Endothelial cell (in vitro differentiated cells): ENCODE results near the gene RAPGEF3. TPM values are rescaled to one million over a fixed set of nuclear protein-coding genes. Genes with fewer than 3 reads are reported as not detected.

ENCODE experiments used
- DNase-seq: peaks from one replicate; pipeline ENCODE4 v3.0.0; 2021; ENCODE audit warnings: low spot score
- H3K27ac Mint-ChIP-seq: one replicate; pipeline ENCODE4 v1.8.0; 2021; ENCODE audit warnings: mixed read lengths, inconsistent platforms; ENCODE audit not compliant: unreplicated experiment
- H3K27me3 Mint-ChIP-seq: one replicate; pipeline ENCODE4 v1.8.0; 2021; ENCODE audit warnings: mild to moderate bottlenecking, moderate library complexity, mixed read lengths, inconsistent platforms; ENCODE audit not compliant: unreplicated experiment
- H3K36me3 Mint-ChIP-seq: one replicate; pipeline ENCODE4 v1.8.0; 2021; ENCODE audit warnings: mild to moderate bottlenecking, low read depth, mixed read lengths, inconsistent platforms; ENCODE audit not compliant: unreplicated experiment
- H3K4me1 Mint-ChIP-seq: one replicate; pipeline ENCODE4 v1.8.0; 2021; ENCODE audit warnings: mild to moderate bottlenecking, mixed read lengths, inconsistent platforms; ENCODE audit not compliant: unreplicated experiment
- H3K4me3 Mint-ChIP-seq: one replicate; pipeline ENCODE4 v1.8.0; 2021; ENCODE audit warnings: mild to moderate bottlenecking, mixed read lengths, inconsistent platforms; ENCODE audit not compliant: unreplicated experiment
- H3K9me3 Mint-ChIP-seq: one replicate; pipeline ENCODE4 v1.8.0; 2021; ENCODE audit warnings: mixed read lengths, inconsistent platforms; ENCODE audit not compliant: unreplicated experiment
- CTCF ChIP-seq: fragments of 200-600 bp; sonication (generic); IDR thresholded peaks from one replicate; pipeline ENCODE4 v1.5.0; 2021; ENCODE audit warnings: antibody characterized with exemption; ENCODE audit not compliant: unreplicated experiment
- total RNA-seq: library from RNA; stranded (reverse); fragmentation: NEBNext Ultra II Directional; extraction: Animal tissue kit (Norgen Biotek cat#: 25700); gene quantifications from one replicate; pipeline ENCODE4 v1.2.1, GENCODE V29; 2021; ENCODE audit not compliant: unreplicated experiment

Gene RAPGEF3
- total RNA-seq, 1 donor from 2014 or later, result 81.5 TPM

GRCh38 chr12:47769234-47770085 lies 10.8 kb upstream of the RAPGEF3 start:
- Mint-ChIP-seq H3K4me1 (peaks cover 12% of the 10 kb centered on the region), H3K9me3 (no peaks in the 10 kb centered on the region), H3K27me3 (peaks cover 17% of the 10 kb centered on the region), H3K27ac (no peak overlapping the region), H3K4me3 (no peak overlapping the region), H3K36me3 (peaks cover 25% of the 10 kb centered on the region)
- no peak for DNase-seq
- no peak for TF ChIP-seq CTCF

DNA sequence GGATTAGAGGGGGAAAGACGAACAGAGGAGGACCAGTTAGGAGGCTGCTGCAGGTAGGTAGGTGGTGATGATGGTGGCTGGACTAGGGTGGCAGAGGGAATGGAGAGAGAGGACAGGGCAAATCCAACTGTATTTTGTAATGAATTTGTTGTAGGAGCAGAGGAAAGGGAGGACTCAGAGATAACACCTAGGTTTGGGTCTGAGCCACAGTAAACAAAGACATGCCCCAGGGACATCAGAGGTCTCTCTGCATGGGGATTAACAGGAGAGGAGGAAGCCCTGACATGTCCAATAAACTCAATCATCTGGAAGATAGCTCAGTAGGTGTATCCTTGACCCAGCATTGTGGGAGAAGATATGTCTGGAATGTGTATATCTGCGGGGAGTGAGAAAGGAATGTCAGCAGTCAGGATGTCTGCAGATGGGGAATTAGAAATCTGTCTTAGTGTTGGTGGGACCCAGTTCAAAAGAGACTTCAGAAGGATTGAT lies 9.7 kb upstream of the RAPGEF3 start:
- Mint-ChIP-seq H3K36me3 (peaks cover 29% of the 10 kb centered on the region), H3K4me3 (no peak overlapping the region), H3K27ac (no peak overlapping the region), H3K4me1 (peaks cover 17% of the 10 kb centered on the region), H3K9me3 (no peaks in the 10 kb centered on the region), H3K27me3 (peaks cover 10% of the 10 kb centered on the region)
- TF ChIP-seq CTCF, result no peak
- no peak for DNase-seq

GRCh38 chr12:47767216-47767724 lies 8.6 kb upstream of the RAPGEF3 start:
- TF ChIP-seq CTCF, result peak; percentile 75
- peaks cover 33% of the 10 kb centered on the region for H3K36me3 Mint-ChIP-seq
- H3K27me3 Mint-ChIP-seq, result peaks cover 8% of the 10 kb centered on the region
- peak; percentile 67 for DNase-seq
- H3K4me1 Mint-ChIP-seq, result peaks cover 22% of the 10 kb centered on the region
- no peak overlapping the region for H3K27ac Mint-ChIP-seq
- H3K4me3 Mint-ChIP-seq, result no peak overlapping the region
- no peaks in the 10 kb centered on the region for H3K9me3 Mint-ChIP-seq

- Mint-ChIP-seq H3K9me3 (no peaks in the 10 kb centered on the region), H3K27ac (no peak overlapping the region), H3K27me3 (peaks cover 11% of the 10 kb centered on the region), H3K4me3 (no peak overlapping the region), H3K4me1 (peaks cover 25% of the 10 kb centered on the region), H3K36me3 (peaks cover 36% of the 10 kb centered on the region)
- no peak for TF ChIP-seq CTCF
- no peak for DNase-seq
Measured at GRCh38 chr12:47766502-47767215, 8.0 kb upstream of the RAPGEF3 start.
